Stimulated activated CD8-positive, alpha-beta memory T cell treated with anti-CD3 and anti-CD28 coated beads, Interleukin-12 subunit alpha, Interleukin-12 subunit beta, amount 100 ng/mL, for 24 hours (primary cell): ENCODE data around the gene SYCE1L.
"Not testable (repeated sequence)": the region's sequence is repeated elsewhere in the genome, so short reads cannot be mapped to it uniquely, and the experiment has no call there.

Experiments
- DNase-seq: peaks from one replicate; pipeline ENCODE4 v3.0.0-alpha.2; 2020; ENCODE audit errors: extremely low read depth

The SYCE1L gene

GRCh38 chr16:77197747-77198146 is 1.5 kb upstream of the SYCE1L start:
- DNase-seq: no peak

- no peak for DNase-seq
Measured at GRCh38 chr16:77206533-77206932, 7.3 kb downstream of the SYCE1L start.

GRCh38 chr16:77207030-77207429 is 7.8 kb downstream of the SYCE1L start:
- DNase-seq: no peak

DNA sequence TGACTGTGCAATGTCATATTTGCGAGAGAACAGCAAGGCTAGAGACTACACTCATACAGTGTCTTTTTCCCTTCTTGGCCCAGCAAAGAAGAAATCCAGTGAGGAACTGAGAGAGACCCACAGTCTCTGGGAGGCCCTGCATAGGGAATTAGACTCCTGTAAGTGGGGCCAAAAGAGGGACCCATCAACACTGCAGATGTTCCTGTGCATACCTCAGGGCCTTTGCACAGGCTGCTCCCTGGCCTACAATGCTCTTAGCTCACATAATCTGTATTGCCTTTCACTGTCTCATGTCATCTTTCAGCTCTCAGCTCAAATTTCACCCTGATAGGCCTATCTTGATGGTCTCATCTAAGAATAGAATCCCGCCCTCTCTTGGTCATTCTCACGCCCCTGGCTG is 9.2 kb downstream of the SYCE1L start:
- DNase-seq: no peak

DNA sequence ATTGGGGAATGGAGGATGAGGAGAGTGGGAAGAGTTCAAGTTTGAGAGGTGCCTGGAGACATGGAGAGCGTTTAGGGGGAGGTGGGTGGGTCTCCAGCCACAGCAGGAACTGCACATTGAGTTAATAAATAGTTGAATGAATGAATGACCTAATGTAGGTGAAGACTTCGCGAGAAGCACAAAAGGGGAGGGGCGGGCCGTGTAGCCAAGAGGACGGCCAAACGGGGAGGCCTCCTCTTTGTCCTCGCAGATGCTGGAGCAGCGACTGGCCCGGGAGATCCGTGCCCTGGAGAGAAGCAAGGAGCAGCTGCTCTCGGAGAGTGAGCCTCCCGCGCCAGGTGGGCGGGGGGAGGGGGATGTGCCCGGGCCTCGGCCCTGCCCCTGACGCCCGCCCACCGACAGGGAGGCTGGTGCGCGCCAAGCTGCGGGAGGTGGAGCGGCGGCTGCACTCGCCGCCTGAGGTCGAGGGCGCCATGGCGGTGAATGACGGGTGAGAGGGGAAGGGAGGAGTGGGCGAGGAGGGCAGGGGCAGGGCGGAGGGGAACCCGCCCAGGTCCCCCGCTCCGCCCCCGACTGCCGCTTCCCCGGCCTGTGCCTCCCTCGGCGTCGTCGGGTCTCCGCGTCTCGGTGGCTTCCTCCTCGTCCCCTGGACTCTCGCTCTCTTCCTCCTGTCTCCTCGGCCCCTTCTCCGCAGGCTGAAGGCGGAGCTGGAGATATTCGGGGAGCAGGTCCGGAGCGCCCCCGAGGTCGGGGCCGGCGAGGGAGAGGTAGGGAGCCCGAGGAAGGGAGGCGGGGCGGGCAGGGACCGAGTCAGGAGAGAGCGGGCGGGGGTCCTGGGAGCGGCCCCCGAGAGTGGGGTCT is 12.9 kb downstream of the SYCE1L start:
- DNase-seq: peak; percentile 49

DNA sequence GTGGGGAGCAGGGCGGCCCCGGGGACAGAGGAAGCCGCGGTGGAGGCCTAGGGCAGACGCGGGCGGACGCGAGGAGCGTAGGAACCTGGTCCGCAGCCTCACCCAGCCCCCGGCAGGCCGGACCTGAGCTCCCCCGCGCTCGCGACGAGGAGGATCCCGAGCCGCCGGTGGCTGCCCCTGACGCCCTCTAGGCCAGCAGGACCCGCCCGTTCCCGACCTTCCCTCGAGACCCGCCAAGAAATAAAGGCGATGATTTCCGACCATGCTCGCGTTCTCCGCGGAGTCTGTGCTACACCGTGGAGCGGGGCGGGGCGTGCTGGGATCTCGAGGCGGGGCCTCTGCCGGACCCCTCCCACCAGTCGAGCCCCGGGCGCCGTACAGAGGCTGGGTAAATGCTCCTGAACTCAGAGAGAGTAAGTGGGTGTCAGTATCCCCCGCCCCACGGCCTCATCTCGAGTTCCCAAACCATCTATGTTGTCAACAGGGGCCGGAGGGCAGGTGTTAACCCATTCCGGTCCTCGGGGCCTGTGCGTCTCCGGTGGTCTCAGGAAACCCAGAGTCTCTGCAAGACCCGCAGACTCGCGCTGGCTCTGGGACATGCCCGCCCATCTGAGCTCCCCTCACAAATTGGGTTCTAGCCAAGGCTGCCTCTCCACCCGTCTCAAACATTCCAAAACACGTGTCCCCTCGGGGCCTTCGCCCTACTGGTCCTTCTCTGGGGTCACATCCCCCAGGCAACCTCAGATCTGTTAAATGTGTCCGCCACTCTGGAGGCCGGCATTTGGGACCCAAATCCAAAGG is 13.7 kb downstream of the SYCE1L start:
- peak; percentile 48 for DNase-seq

DNA sequence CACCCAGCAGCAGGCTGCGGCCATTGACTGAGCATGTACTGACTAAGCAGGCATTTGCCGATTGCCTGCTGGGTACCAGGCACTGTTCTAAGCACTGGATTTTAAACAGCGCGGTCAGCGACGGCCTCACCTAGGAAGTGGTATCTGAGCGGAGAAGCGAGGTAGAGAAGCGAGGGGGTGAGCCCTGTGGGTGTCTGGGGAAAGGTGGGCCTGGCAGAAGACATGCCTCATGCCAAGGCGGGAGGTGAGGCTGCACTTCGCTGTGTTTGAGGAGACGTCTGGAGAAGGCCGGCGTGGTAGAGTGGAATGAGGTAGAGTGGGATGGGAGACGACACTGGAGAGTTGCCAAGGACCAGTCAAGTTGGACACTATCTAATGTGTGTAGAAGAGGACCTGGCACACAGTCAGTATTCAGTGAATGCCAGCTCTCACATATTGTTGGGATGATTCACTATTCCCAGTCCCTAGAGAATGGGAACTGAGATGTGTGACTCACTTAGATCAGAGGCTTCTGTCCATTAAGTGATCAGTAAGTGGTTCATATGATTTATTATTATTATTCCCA is 14.4 kb downstream of the SYCE1L start:
- no peak for DNase-seq

DNA sequence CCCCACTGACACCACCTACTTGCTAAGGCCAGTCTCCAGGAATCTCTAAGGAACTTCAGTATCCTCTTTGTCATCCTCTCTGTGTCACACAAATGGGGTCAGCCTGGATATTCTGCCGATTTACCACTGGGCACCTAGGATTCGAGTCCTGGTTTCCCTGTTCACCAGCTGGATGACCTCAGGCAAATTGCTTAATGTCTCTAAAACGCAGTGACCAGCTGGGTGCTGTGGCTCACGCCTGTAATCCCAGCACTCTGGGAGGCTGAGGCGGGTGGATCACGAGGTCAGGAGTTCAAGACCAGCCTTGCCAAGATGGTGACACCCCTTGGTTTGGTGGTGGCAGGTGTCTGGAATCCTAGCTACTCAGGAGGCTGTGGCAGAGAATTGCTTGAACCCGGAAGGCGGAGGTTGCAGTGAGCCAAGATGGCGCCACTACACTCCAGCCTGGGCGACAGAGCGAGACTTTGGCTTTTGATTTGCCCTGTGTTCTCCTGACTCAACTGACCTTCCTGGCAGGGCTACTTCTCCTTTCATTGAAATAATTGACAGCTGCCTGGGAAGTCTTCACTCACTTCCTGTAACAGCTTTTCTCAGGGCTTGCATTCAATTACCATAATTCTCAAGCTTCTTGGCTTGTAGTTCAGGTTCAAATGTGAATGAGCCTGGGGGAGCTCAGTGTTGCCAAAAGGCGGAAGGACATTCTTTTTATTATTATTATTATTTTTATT is 15.4 kb downstream of the SYCE1L start:
- DNase-seq: no peak

DNA sequence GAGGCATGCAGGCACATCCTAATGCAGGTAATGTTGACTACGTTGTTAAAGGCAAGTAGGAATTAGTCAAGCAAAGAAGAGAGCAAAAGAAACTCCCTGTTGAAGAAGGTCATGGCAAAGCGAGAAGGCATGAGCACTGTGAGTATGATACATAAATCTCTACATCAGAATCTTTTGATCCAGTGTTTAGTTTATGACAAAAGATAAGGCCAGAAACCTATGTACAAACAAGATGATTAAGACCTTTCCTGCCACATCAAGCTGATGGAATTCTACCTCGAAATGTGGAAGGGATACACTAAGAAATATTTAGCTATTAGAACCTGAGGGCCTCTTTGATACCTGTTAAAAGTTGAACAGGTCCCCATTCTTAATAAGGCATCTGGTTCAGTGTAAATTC is 20.2 kb downstream of the SYCE1L start:
- no peak for DNase-seq

GRCh38 chr16:77220427-77220826 is 21.2 kb downstream of the SYCE1L start:
- DNase-seq: no peak

- DNase-seq: no peak
Measured at GRCh38 chr16:77221482-77221881, 22.3 kb downstream of the SYCE1L start.

DNA sequence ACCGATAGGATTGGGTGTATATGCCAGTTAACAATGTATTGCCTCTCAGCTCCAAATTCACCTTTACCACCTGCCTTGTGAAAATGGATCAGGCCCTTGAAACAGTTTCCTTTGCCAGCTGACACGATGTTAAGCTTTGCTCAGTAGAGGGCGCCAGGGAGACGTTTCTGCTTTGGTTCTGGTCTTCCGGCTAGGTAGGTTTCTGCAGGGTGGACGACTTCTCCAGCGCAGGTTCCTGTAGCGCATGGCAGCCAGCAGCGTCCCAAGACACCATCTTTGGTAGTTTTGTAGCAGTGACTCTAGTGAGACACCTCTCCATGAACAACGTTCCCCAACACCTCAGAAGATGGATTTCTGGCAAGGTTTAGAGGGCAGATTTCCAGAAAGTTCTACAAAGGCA is 24.0 kb downstream of the SYCE1L start:
- no peak for DNase-seq

DNA sequence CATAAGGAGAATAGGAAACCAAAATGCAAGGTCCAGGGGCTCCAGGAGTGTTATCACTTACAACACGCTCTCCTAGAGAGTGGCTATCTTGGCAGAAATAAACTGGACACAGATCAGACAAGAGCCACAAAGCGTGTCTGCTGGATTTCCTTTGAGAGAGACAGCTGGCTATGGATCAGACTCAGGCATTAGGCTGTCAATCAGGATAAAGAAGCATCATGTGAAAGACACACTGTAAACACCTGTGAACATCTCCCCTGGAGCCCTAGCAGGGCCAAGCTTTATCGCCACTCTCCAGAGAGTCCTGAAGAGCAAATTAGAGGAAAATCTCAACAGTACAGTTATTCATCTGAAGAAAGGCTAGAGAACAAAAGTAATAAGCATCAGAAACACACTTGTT is 26.0 kb downstream of the SYCE1L start:
- DNase-seq: no peak

DNA sequence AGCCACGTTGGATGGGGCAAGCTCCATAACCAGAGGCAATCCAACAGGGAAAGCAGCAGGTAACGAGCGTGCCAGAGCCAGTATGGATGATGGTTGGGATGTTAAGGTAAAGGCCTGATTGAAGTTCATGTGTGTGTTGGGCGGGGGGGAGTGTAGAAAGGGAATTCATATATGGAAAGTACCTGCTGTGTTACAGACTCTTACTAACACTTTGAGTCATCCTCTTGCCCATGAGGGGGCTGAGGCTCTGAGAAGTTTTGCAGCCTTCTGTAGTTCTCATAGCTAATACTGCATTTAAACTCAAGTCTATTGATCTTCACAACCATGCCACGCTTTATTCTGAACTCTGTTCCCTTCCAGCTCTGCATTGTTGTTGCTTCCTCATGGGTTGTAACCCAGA is 28.5 kb downstream of the SYCE1L start:
- DNase-seq: no peak

DNA sequence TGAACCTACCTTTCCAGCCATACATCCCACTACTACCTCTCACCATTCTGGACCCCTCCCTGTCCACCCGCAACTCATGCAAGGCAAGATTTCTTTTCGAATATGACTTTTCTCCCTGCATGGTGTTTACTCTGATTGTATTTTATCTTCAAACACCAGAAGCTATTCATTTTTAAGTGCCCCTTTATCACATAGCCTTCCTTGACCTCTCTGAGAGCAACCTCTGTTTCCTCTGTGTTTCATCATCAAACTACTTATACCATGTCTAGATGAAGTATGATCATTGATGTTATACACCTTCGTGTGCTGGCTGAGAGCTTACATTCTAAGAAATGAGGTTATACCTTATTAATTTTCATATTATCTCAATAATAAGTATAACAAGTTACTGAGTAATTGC is 31.8 kb downstream of the SYCE1L start:
- no peak for DNase-seq

- DNase-seq: no peak
Measured at GRCh38 chr16:77233799-77234519, 34.8 kb downstream of the SYCE1L start.

- DNase-seq: no peak
Measured at GRCh38 chr16:77234611-77235010, 35.4 kb downstream of the SYCE1L start.

- DNase-seq: peak; percentile 45
Measured at GRCh38 chr16:77236063-77236511, 36.9 kb downstream of the SYCE1L start.

DNA sequence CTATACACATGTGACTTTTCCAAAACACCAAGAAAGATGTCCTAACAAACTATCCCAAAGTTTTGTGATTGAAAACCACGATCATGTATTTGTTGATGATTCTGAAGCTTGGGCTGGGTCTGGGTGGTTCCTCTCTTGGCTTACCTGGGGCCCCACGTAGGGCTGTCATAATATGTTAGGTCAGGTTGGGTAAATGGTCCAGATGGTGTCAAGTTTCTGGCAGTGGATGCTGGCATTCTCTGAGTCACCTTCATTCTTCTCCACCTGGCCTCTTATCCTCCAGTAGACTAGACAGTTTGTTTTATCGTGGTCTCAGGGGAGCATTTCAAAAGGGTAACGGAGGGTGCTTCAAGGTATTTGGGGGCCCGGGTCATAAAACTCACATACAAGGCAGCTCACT is 39.4 kb downstream of the SYCE1L start:
- no peak for DNase-seq

- not testable (repeated sequence) for DNase-seq
Measured at GRCh38 chr16:77242471-77242870, 43.3 kb downstream of the SYCE1L start.

DNA sequence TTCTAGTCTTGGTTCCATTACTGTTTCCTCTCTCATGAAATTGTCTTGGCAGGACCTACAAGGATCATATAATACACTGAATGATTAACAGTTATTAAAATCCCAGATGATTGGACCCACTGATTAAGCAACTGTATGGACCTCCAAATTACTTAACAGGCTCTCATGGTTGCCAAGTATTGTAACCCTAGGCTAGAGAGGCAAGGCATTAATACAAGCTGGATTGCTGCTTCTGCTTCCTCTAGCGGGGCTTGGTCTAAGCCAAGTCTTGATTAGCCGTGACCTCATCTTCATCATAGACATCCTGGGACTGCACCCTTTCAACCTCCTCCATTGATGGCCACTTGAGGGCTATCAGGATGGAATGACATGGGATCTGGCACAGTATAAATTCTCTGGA is 46.9 kb downstream of the SYCE1L start:
- DNase-seq: no peak
